SW 1271 (cell line): Measurements from ENCODE around the gene F2RL3.
"Not testable (repeated sequence)": the region's sequence is repeated elsewhere in the genome, so short reads cannot be mapped to it uniquely, and the experiment has no call there.

ENCODE experiments used
- DNase-seq, 2 experiments: peaks; one replicate each; lab custom pipeline; 2025; lab: John Stamatoyannopoulos, UW

F2RL3 gene

DNA sequence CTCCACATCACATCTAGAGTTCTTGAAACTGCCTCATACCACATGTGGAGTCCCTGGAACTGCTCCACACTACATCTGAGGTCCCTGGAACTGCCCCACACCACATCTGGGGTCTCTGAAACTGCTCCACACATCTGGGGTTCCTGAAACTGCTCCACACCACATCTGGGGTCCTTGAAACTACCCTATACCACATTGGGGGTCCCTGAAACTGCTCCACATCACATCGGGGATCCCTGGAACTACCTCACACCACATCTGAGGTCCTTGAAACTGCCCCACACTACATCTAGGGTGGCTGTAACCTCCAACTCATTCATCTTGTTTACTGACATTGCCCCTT lies 33.8 kb downstream of the F2RL3 start:
- no peak for DNase-seq

- no peak for DNase-seq
Measured at GRCh38 chr19:16922949-16923348, 34.1 kb downstream of the F2RL3 start.

DNA sequence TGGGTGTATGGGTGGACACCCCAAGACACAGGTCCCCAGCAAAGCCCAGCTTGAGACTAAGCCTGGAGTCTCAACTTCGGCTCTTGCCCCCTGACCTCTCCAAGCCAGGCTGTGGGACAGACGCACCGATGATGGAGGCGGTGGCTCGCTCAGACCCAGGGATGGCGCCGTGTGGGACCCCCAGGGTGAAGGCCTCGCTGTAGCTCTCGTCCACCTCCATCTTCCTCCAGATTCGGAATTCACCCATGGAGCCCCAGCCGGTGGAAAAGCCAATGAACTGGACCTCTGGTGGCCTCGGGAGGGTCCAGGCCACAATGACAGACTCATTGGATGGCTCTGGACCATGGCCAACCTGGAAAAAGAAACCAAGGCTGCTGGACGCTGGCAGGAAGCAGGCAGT lies 39.1 kb downstream of the F2RL3 start:
- DNase-seq, result no peak

- no peak for DNase-seq
Measured at GRCh38 chr19:16928351-16928750, 39.6 kb downstream of the F2RL3 start.

- DNase-seq, result no peak
Measured at GRCh38 chr19:16928916-16929315, 40.1 kb downstream of the F2RL3 start.

DNA sequence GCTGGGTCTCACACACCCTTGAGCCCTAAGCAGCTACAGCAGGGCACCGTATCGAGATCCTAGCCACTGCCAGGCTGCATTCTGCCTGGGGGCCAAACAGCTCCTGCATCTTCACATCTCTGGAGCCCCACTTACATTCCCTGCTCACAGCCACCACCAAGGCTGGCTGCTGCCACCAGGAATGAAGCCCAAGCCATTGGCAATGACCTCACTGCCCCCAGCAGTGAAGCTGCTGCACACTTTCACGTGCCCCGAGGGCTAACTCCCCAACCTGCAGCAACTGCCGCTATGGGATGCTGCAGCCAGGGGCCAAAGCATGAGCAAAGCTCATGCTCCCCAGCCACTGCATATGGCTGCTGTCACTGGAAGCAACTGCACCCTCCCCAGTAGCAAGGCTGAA lies 42.0 kb downstream of the F2RL3 start:
- no peak for DNase-seq

DNA sequence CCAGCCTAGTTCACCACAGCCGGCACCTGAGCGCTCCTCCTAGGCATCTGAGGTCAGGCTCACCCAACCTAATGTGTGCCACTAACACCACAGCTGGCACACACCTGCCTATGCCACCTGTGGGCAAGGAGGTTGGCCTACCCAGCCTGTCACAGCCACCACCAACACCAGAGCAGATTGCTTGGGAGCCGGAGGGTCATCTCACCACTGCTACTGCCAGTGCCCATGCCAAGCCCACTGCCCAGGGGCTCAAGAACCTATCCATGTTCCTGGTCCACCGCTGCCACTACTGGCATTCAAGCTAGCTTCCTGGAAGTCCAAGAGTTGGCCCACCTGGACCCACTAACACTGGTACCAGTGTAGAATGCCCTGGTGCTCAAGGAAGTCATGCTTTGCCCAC lies 42.5 kb downstream of the F2RL3 start:
- no peak for DNase-seq

GRCh38 chr19:16934489-16934888 lies 45.7 kb downstream of the F2RL3 start:
- DNase-seq, result no peak

DNA sequence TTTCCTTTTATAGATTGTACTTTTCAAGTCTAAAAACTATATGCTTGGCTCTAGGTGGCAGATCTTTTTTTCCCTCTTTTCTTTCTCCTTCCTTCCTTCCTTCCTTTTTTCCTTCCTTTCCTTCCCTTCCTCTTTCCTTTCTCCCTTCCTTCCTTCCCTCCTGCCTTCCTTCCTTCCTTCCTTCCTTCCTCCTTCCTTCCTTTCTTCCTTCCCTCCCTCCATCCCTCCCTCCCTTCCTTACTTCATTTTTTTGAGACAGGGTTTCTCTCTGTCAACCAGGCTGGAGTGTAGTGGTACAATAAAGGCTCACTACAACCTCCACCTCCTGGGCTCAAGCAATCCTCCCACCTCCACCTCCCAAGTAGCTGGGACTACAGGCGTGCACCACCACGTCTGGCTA lies 48.1 kb downstream of the F2RL3 start:
- no peak for DNase-seq

GRCh38 chr19:16937796-16938195 lies 49.0 kb downstream of the F2RL3 start:
- DNase-seq, result not testable (repeated sequence)

DNA sequence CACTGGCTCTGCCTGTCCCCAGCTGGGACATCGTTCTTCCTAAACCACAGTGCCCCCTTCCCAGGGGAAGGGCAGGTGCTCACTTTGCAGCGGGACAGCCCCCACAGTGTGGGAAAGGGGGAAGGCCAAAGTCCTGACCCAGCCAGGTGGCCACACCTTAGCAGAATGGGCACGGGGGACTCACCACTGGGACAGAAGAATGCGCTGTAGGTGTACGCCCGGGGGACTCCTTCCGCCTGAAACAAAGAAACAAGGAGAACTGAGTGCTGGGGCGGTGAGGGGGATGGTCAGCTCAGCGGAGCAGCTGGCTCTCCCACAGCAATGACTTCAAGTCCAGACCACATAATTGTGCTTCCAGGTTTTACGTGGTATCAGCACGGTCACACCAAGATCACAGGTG lies 49.4 kb downstream of the F2RL3 start:
- no peak for DNase-seq

DNA sequence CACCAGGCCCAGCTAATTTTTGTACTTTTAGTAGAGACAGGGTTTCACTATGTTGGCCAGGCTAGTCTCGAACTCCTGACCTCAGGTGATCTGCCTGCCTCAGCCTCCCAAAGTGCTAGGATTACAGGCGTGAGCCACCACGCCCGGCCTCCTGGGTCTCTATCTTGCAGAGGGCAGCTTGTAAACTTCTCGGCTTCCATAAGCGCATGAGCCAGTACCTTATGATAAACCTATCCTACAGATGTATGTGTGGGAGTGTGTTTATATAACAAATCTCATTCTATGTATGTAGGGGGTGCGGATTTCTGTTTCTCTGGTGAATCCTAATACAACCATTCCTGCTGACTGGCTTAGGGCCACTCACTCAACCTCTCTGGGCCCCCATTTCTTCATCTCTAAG lies 51.3 kb downstream of the F2RL3 start:
- not testable (repeated sequence) for DNase-seq

GRCh38 chr19:16940626-16941025 lies 51.8 kb downstream of the F2RL3 start:
- no peak for DNase-seq
